Activated effector memory CD4-positive, alpha-beta T cell treated with Interleukin-2 at 50 U/mL for 16 hours (primary cell): Measurements from ENCODE around the gene TTLL11.
"Not testable (repeated sequence)": the region's sequence is repeated elsewhere in the genome, so short reads cannot be mapped to it uniquely, and the experiment has no call there.

Source experiments
- DNase-seq: peaks from one replicate; pipeline ENCODE4 v3.0.0-alpha.2; 2020

The TTLL11 gene

GRCh38 chr9:122036988-122037387 is 56.1 kb downstream of the TTLL11 start:
- DNase-seq = no peak

- no peak for DNase-seq
Observed at GRCh38 chr9:122036408-122036807, 56.7 kb downstream of the TTLL11 start.

GRCh38 chr9:122033775-122034373 is 59.2 kb downstream of the TTLL11 start:
- no peak for DNase-seq

GRCh38 chr9:122032346-122032745 is 60.8 kb downstream of the TTLL11 start:
- DNase-seq = no peak

- no peak for DNase-seq
Observed at GRCh38 chr9:122031776-122032175, 61.3 kb downstream of the TTLL11 start.

- DNase-seq = no peak
Observed at GRCh38 chr9:122031157-122031556, 62.0 kb downstream of the TTLL11 start.

GRCh38 chr9:122030357-122030756 is 62.8 kb downstream of the TTLL11 start:
- no peak for DNase-seq

GRCh38 chr9:122029898-122030297 is 63.2 kb downstream of the TTLL11 start:
- no peak for DNase-seq

- no peak for DNase-seq
Observed at GRCh38 chr9:122028089-122028488, 65.0 kb downstream of the TTLL11 start.

GRCh38 chr9:122020398-122020797 is 72.7 kb downstream of the TTLL11 start:
- DNase-seq = no peak

GRCh38 chr9:122016744-122017143 is 76.4 kb downstream of the TTLL11 start:
- no peak for DNase-seq

GRCh38 chr9:122016309-122016708 is 76.8 kb downstream of the TTLL11 start:
- no peak for DNase-seq

- DNase-seq = no peak
Observed at GRCh38 chr9:122015170-122015821, 77.8 kb downstream of the TTLL11 start.

- no peak for DNase-seq
Observed at GRCh38 chr9:122011818-122012498, 81.2 kb downstream of the TTLL11 start.

- DNase-seq = no peak
Observed at GRCh38 chr9:122008559-122008958, 84.5 kb downstream of the TTLL11 start.

GRCh38 chr9:122007837-122008236 is 85.3 kb downstream of the TTLL11 start:
- no peak for DNase-seq

GRCh38 chr9:122005597-122005996 is 87.5 kb downstream of the TTLL11 start:
- no peak for DNase-seq

- DNase-seq = no peak
Observed at GRCh38 chr9:122004589-122004988, 88.5 kb downstream of the TTLL11 start.

- no peak for DNase-seq
Observed at GRCh38 chr9:122001491-122002201, 91.5 kb downstream of the TTLL11 start.

- DNase-seq = not testable (repeated sequence)
Observed at GRCh38 chr9:122000526-122000925, 92.6 kb downstream of the TTLL11 start.

GRCh38 chr9:121999556-121999955 is 93.6 kb downstream of the TTLL11 start:
- DNase-seq = no peak

- no peak for DNase-seq
Observed at GRCh38 chr9:121998513-121999049, 94.5 kb downstream of the TTLL11 start.

- DNase-seq = no peak
Observed at GRCh38 chr9:121997791-121998190, 95.3 kb downstream of the TTLL11 start.
